CD4-positive, alpha-beta memory T cell (primary cell): Measurements from ENCODE around the gene HSF5. TPM values are rescaled to one million over a fixed set of nuclear protein-coding genes. Genes with fewer than 3 reads are reported as not detected.
A peak's percentile ranks its signal among the peaks of the same experiment; 100 is the strongest.

Experiments used
- CTCF ChIA-PET: fragments of 350-600 bp; sonication (Branson Sonifier 250); formaldehyde crosslinking; loops from one replicate; lab custom pipeline; 2021; ENCODE audit warnings: inconsistent platforms; ENCODE audit not compliant: partially characterized antibody; lab: Charles Lee
- POLR2A ChIA-PET: fragments of 350-600 bp; sonication (Branson Sonifier 250); formaldehyde crosslinking; loops from one replicate; lab custom pipeline; 2021; ENCODE audit not compliant: partially characterized antibody; lab: Charles Lee
- DNase-seq, 5 donors: peaks; one replicate each; pipeline versions ENCODE4 v3.0.0 to v3.0.0-alpha.2; 2020 to 2022; ENCODE audit warnings: mixed read lengths in 1 of 5
- H3K27ac ChIP-seq: one replicate; pipeline ENCODE4 v1.7.0; 2013; ENCODE audit warnings: low read depth, low read length
- H3K27me3 ChIP-seq: 2 replicates; pipeline ENCODE4 v1.7.0; 2013; ENCODE audit warnings: mild to moderate bottlenecking, low read length, moderate library complexity; ENCODE audit not compliant: insufficient read depth
- H3K36me3 ChIP-seq: 2 replicates; pipeline ENCODE4 v1.7.0; 2013; ENCODE audit warnings: mild to moderate bottlenecking, low read length, moderate library complexity; ENCODE audit not compliant: insufficient read depth
- H3K4me1 ChIP-seq: 2 replicates; pipeline ENCODE4 v1.7.0; 2013; ENCODE audit warnings: mild to moderate bottlenecking, low read length, moderate library complexity; ENCODE audit not compliant: insufficient read depth
- H3K4me3 ChIP-seq, 2 donors: one replicate each; pipeline ENCODE4 v1.7.0; 2013; ENCODE audit warnings: low read length in 2 of 2, mild to moderate bottlenecking in 1 of 2
- H3K9me3 ChIP-seq, 2 donors: one replicate each; pipeline ENCODE4 v1.7.0; 2013; ENCODE audit warnings: low read length in 2 of 2, control low read depth in 1 of 2; ENCODE audit not compliant: control insufficient read depth in 1 of 2
- H3K27ac Mint-ChIP-seq, 7 donors: one replicate each; pipeline ENCODE4 v1.8.0; 2020 to 2021; ENCODE audit warnings: mixed read lengths in 7 of 7, mild to moderate bottlenecking in 6 of 7, inconsistent platforms in 3 of 7, moderate library complexity in 3 of 7
- H3K27me3 Mint-ChIP-seq, 2 donors: one replicate each; pipeline ENCODE4 v1.8.0; 2020 to 2021; ENCODE audit warnings: mixed read lengths in 2 of 2
- H3K36me3 Mint-ChIP-seq, 2 donors: one replicate each; pipeline ENCODE4 v1.8.0; 2020 to 2021; ENCODE audit warnings: mixed read lengths in 2 of 2, inconsistent platforms in 1 of 2, mild to moderate bottlenecking in 1 of 2
- H3K4me1 Mint-ChIP-seq, 4 donors: one replicate each; pipeline ENCODE4 v1.8.0; 2020 to 2021; ENCODE audit warnings: mixed read lengths in 4 of 4, mild to moderate bottlenecking in 1 of 4
- H3K4me3 Mint-ChIP-seq, 8 donors: one replicate each; pipeline ENCODE4 v1.8.0; 2020 to 2021; ENCODE audit warnings: mixed read lengths in 8 of 8, mild to moderate bottlenecking in 7 of 8, moderate library complexity in 6 of 8, inconsistent platforms in 3 of 8
- H3K9me3 Mint-ChIP-seq, 8 donors: one replicate each; pipeline ENCODE4 v1.8.0; 2020 to 2021; ENCODE audit warnings: mixed read lengths in 8 of 8, mild to moderate bottlenecking in 5 of 8, inconsistent platforms in 3 of 8, moderate library complexity in 1 of 8
- intact Hi-C: fragments of 100-400 bp; cut with micrococcal nuclease; formaldehyde crosslinking; loops from one replicate; pipeline ENCODE4 v1.15.1; 2023
- polyA plus RNA-seq, 2 donors: library from polyadenylated mRNA; unstranded; fragments of 300-500 nt; fragmentation: Illumina TruSeq; gene quantifications; one replicate each; pipeline ENCODE4 v1.2.3, GENCODE V29; 2021
- total RNA-seq, 2 experiments: library from RNA; stranded (reverse); gene quantifications; one replicate each; pipeline ENCODE4 v1.2.3, GENCODE V29; 2021

The HSF5 gene
- total and polyA plus RNA-seq, 4 experiments from 2014 or later = 0.84 to 2.4 (median 1.7) TPM

DNA sequence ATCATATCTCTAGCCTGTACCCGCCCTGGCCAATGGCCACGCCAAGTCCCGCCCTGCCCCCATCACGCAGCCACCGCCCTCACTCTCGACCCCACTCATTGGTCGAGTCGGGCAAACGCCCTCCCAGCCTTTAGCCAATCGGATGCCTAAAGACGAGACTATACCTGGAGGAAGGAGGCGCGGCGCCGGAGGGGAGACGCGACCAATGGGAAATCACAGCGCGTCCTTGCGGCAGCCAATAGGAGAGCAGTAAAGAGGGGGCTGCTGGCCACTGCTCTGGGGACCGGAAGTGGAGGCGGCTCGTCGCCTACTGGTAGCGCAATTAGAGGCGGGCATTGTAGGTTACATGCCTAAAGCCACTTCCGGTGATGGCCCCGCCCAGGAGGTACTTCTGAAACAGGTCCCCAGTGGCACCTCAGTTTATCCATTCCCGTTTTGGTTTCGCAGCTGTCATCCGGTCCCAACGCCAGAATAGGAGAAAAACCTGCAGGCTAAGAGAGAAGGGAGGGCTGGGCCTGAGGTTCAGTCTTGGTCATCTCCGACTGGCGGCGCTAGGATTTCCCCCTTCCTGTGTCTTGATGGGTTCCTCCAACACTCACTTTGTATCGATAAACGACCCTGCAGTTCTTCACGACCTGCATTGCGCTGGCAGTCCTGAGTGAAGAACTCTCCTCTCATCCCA, 29.9 kb upstream of the HSF5 start:
- Mint-ChIP-seq H3K9me3 (peaks cover 0 to 2% (median 0%) of the 10 kb centered on the region in 8 donors), H3K27ac (peak overlapping the region; percentile 90 to 99 (median 97)), H3K36me3 (peaks cover 0 to 18% of the 10 kb centered on the region in 2 donors), H3K27me3 (peaks cover 0 to 2% of the 10 kb centered on the region in 2 donors), H3K4me3 (peak overlapping the region; percentile 88 to 100 (median 96)), H3K4me1 (peaks cover 26 to 54% (median 36%) of the 10 kb centered on the region in 4 donors)
- Histone ChIP-seq H3K4me1 (peaks cover 46% of the 10 kb centered on the region), H3K4me3 (peak overlapping the region; percentile 82 to 98), H3K27ac (peak overlapping the region; percentile 65), H3K36me3 (no peaks in the 10 kb centered on the region), H3K9me3 (no peaks in the 10 kb centered on the region), H3K27me3 (no peaks in the 10 kb centered on the region)
- intact Hi-C loops = loop anchor here (1.0 to 10.0 kb wide), 23 partner anchors 14 to 1686 kb away; partner anchors contain the start of genes AKAP1, C17orf67, CLTC and DGKE
- POLR2A ChIA-PET = interaction anchor here (0.6 to 3.4 kb wide), 27 partner anchors 12 to 668 kb away, joined by 3 to 67 read pairs (median 9); partner anchors contain the start of genes HSF5, MKS1, MRPS23 and PRR11
- CTCF ChIA-PET = interaction anchor here (1.0 to 2.8 kb wide), 21 partner anchors 11 to 638 kb away, joined by 3 to 40 read pairs (median 5); partner anchors contain the start of genes HSF5, RAD51C and TEX14
- DNase-seq = peak; percentile 100

DNA sequence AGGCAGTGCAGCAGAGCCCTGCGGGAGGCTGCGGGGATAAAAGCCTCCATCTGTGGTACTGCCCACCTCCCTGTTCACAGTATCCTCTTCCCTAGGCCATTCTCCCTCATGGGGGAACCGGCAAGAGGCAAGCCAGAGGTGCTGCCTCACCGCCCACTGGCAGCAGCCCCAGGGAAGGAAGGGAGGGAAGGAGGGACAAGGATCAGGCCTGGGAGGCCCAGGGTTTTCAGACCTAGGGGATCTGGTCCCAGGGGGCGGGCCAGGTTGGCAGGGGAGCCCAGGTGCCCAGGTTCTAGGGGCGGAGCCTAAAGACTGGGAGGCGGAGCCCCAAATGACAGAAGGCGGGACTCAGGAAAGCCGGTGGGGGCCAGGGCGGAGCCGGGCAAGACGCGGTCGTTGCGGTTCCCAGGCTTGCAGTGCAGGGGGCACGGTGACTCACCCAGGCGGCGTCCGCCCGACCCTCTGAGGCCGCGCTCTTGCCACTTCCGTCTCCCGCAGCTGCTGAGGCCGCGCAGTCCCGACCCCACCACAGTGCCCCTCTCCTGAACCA, 29.2 kb upstream of the HSF5 start:
- peaks cover 30 to 59% (median 42%) of the 10 kb centered on the region in 4 donors for H3K4me1 Mint-ChIP-seq
- Histone ChIP-seq H3K4me3 (peak overlapping the region; percentile 82 to 98), H3K9me3 (no peaks in the 10 kb centered on the region), H3K36me3 (no peaks in the 10 kb centered on the region), H3K4me1 (peaks cover 51% of the 10 kb centered on the region), H3K27me3 (no peaks in the 10 kb centered on the region), H3K27ac (peak overlapping the region; percentile 65)
- H3K27ac Mint-ChIP-seq = peak overlapping the region; percentile 90 to 99 (median 97)
- H3K36me3 Mint-ChIP-seq = peaks cover 0 to 22% of the 10 kb centered on the region in 2 donors
- H3K27me3 Mint-ChIP-seq = peaks cover 0 to 2% of the 10 kb centered on the region in 2 donors
- no peak for DNase-seq
- POLR2A ChIA-PET = interaction anchor here (0.6 to 3.4 kb wide), 18 partner anchors 11 to 667 kb away, joined by 3 to 67 read pairs (median 10); partner anchors contain the start of genes HSF5, MKS1, MRPS23 and PRR11
- H3K9me3 Mint-ChIP-seq = peaks cover 0 to 2% (median 0%) of the 10 kb centered on the region in 8 donors
- CTCF ChIA-PET = interaction anchor here (1.1 to 2.8 kb wide), 4 partner anchors 29 to 488 kb away, joined by 3 to 40 read pairs (median 16); partner anchors contain the start of gene HSF5
- intact Hi-C loops = loop anchor here (1.0 to 10.0 kb wide), 5 partner anchors 590 to 1685 kb away; partner anchors contain the start of genes AKAP1, C17orf67, CLTC and DGKE
- peak overlapping the region; percentile 88 to 100 (median 96) for H3K4me3 Mint-ChIP-seq

DNA sequence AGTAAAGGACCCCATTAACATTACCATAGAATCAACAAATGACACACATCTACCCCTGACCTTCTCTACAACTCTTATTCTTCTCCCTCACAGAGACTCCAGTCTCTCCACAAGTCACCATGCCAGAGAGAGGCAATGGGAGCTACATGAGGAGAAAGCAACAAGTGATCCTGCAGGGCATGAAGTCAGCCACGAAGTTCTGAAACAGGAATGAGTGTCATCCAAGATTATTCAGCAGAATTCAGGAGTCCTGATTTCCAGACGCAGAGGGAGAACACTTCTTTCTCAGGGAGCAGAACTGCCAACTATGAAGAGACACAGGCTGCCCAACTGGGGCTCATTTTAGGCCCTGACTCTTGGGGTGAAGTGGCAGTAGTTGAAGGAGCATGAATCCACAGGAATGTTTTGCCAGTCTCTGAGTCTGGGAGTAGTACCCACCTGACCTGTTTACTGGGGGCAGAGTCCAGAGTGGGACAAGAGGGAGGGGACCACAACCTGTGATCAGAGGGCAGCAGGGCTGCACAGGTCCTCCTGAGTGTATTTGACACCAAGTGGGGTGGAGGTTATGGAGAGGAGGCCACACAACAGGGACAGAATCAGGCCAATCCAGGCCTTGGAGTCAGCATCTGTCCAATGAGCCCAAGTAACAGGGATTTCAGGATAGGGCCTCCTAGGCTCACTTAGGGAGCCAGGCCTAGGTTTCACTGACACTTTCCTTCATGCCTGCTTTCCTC, 28.6 kb upstream of the HSF5 start:
- ChIA-PET POLR2A (interaction anchor here (0.6 to 3.4 kb wide), 12 partner anchors 14 to 667 kb away, joined by 3 to 67 read pairs (median 12); partner anchors contain the start of genes HSF5, MRPS23, PRR11 and SKA2), CTCF (interaction anchor here (0.7 to 2.8 kb wide), 6 partner anchors 29 to 489 kb away, joined by 3 to 40 read pairs (median 4); partner anchors contain the start of gene HSF5)
- Histone ChIP-seq H3K4me3 (peak overlapping the region; percentile 82 to 98), H3K9me3 (no peaks in the 10 kb centered on the region), H3K4me1 (peaks cover 51% of the 10 kb centered on the region), H3K27ac (peak overlapping the region; percentile 65), H3K36me3 (peaks cover under 1% of the 10 kb centered on the region), H3K27me3 (no peaks in the 10 kb centered on the region)
- Mint-ChIP-seq H3K27ac (peak overlapping the region; percentile 90 to 99 (median 97)), H3K27me3 (peaks cover 0 to 2% of the 10 kb centered on the region in 2 donors), H3K4me3 (peak overlapping the region; percentile 88 to 100 (median 96)), H3K9me3 (peaks cover 0 to 2% (median 0%) of the 10 kb centered on the region in 8 donors), H3K4me1 (peaks cover 30 to 65% (median 44%) of the 10 kb centered on the region in 4 donors), H3K36me3 (peaks cover 1 to 28% of the 10 kb centered on the region in 2 donors)
- DNase-seq = no peak
- intact Hi-C loops = loop anchor here (1.0 to 10.0 kb wide), 5 partner anchors 590 to 1685 kb away; partner anchors contain the start of genes AKAP1, C17orf67, CLTC and DGKE

DNA sequence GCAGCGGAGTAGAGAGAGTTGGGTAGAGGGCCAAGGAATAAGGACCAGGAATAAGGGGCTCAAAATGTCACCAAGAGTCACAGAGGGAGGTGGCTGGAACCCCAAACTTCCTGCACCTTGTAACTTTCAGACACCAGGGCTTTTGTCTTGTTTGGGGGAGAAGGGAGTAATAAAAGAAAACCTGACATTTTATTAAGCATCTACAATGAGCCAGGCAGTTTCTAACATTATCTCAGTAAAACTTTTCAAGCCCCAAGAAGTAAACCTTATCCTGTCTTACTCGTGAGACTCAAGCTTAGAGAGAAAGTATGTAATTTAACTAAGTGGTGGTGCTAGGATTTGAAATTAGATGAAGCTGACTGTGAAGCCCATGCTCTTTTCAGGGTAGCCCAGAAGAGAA, 27.1 kb upstream of the HSF5 start:
- no peak for DNase-seq
- H3K27ac Mint-ChIP-seq = peak overlapping the region; percentile 78 to 98 (median 87)
- Histone ChIP-seq H3K4me1 (peaks cover 51% of the 10 kb centered on the region), H3K4me3 (no peak overlapping the region), H3K27ac (no peak overlapping the region), H3K27me3 (no peaks in the 10 kb centered on the region), H3K36me3 (peaks cover 16% of the 10 kb centered on the region), H3K9me3 (no peaks in the 10 kb centered on the region)
- H3K36me3 Mint-ChIP-seq = peaks cover 15 to 43% of the 10 kb centered on the region in 2 donors
- H3K27me3 Mint-ChIP-seq = peaks cover 0 to 2% of the 10 kb centered on the region in 2 donors
- peaks cover 31 to 74% (median 47%) of the 10 kb centered on the region in 4 donors for H3K4me1 Mint-ChIP-seq
- H3K4me3 Mint-ChIP-seq = peak overlapping the region in 7 of 8 donors; percentile 55 to 88 (median 78)
- intact Hi-C loops = loop anchor here (5.0 to 10.0 kb wide), 4 partner anchors 1102 to 1683 kb away; partner anchors contain the start of genes AKAP1, C17orf67, CLTC and DGKE
- POLR2A ChIA-PET = interaction anchor here (1.0 to 2.9 kb wide), 9 partner anchors 16 to 342 kb away, joined by 4 to 11 read pairs (median 5); partner anchors contain the start of genes HSF5 and SUPT4H1
- CTCF ChIA-PET = interaction anchor here (0.6 to 2.4 kb wide), 11 partner anchors 10 to 640 kb away, joined by 3 to 9 read pairs (median 3); partner anchors contain the start of genes HSF5 and SKA2
- H3K9me3 Mint-ChIP-seq = peaks cover 0 to 2% (median 0%) of the 10 kb centered on the region in 8 donors

DNA sequence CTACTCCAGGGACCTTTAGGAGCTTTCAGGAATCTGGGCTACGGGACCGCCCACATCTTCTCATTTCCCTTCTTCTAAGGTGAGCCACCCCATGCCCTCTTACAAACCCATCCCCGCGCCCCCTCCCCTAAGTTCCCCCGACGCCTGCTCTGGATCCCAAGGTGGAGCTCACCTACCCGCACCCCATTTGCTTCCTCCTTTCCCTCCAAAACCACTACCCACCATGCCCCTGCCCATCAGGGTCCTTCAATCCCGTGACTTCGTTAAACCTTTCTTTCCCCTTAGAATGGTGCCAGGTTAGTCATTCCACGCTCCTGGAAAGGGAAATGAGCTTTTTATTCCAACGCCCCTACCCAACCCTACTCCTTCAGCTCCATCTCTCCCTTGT, 26.6 kb upstream of the HSF5 start:
- H3K27ac Mint-ChIP-seq = peak overlapping the region; percentile 78 to 98 (median 87)
- H3K4me1 Mint-ChIP-seq = peaks cover 34 to 74% (median 49%) of the 10 kb centered on the region in 4 donors
- H3K27me3 Mint-ChIP-seq = peaks cover 0 to 2% of the 10 kb centered on the region in 2 donors
- ChIA-PET POLR2A (interaction anchor here (0.7 to 2.9 kb wide), 11 partner anchors 17 to 592 kb away, joined by 3 to 11 read pairs (median 5); partner anchors contain the start of genes HSF5, SUPT4H1 and TRIM37), CTCF (interaction anchor here (0.6 to 2.4 kb wide), 11 partner anchors 8 to 640 kb away, joined by 3 to 9 read pairs (median 3); partner anchors contain the start of genes HSF5 and SKA2)
- H3K4me3 Mint-ChIP-seq = peak overlapping the region; percentile 55 to 88 (median 78)
- peaks cover 51% of the 10 kb centered on the region for H3K4me1 ChIP-seq
- peaks cover 20 to 48% of the 10 kb centered on the region in 2 donors for H3K36me3 Mint-ChIP-seq
- no peaks in the 10 kb centered on the region for H3K9me3 ChIP-seq
- peak overlapping the region; percentile 36 for H3K27ac ChIP-seq
- no peak for DNase-seq
- no peaks in the 10 kb centered on the region for H3K27me3 ChIP-seq
- peaks cover 20% of the 10 kb centered on the region for H3K36me3 ChIP-seq
- H3K4me3 ChIP-seq = no peak overlapping the region
- intact Hi-C loops = loop anchor here (5.0 to 10.0 kb wide), 4 partner anchors 1103 to 1682 kb away; partner anchors contain the start of genes AKAP1, C17orf67, CLTC and DGKE
- H3K9me3 Mint-ChIP-seq = peaks cover 0 to 2% (median 0%) of the 10 kb centered on the region in 8 donors
